ENCODE measurements around the gene USPL1.

GRCh38 chr13:30616927-30617314 lies 799 bp upstream of the USPL1 start:
- TF ChIP-seq, protein P1, sequence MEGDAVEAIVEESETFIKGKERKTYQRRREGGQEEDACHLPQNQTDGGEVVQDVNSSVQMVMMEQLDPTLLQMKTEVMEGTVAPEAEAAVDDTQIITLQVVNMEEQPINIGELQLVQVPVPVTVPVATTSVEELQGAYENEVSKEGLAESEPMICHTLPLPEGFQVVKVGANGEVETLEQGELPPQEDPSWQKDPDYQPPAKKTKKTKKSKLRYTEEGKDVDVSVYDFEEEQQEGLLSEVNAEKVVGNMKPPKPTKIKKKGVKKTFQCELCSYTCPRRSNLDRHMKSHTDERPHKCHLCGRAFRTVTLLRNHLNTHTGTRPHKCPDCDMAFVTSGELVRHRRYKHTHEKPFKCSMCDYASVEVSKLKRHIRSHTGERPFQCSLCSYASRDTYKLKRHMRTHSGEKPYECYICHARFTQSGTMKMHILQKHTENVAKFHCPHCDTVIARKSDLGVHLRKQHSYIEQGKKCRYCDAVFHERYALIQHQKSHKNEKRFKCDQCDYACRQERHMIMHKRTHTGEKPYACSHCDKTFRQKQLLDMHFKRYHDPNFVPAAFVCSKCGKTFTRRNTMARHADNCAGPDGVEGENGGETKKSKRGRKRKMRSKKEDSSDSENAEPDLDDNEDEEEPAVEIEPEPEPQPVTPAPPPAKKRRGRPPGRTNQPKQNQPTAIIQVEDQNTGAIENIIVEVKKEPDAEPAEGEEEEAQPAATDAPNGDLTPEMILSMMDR (IDR thresholded peaks at IDR 0.05; ENCODE audit: insufficient read depth, low read length), result no peak
- peak; percentile 90; the same call in 1 of the 2 replicates for TF ChIP-seq POLR2AphosphoS5 (IDR thresholded peaks at IDR 0.05; ENCODE audit: low read depth)
- TF ChIP-seq REST (IDR thresholded peaks at IDR 0.05; ENCODE audit: insufficient replicate concordance, low read depth), result peak; percentile 20

All from HL-60 (cell line).